MM.1S (cell line): ENCODE measurements around the gene TTLL10.

Experiments used
- EZH2 ChIP-seq: fragments of 300-600 bp; sonication (generic); optimal IDR thresholded peaks from 2 replicates; pipeline ENCODE3; 2017; ENCODE audit warnings: low read depth, mild to moderate bottlenecking, antibody characterized with exemption, low read length, mixed read lengths
- EZH2phosphoT487 ChIP-seq: fragments of 300-600 bp; sonication (generic); IDR thresholded peaks from 2 replicates; pipeline ENCODE4 v1.6.1; 2018; ENCODE audit warnings: antibody characterized with exemption, low read length
- TF ChIP-seq, protein P1 (sequence below): fragments of 300-600 bp; sonication (generic); IDR thresholded peaks from 2 replicates; pipeline ENCODE4 v1.5.1; 2016; ENCODE audit warnings: antibody characterized with exemption, low read length, mixed read lengths

DNA sequence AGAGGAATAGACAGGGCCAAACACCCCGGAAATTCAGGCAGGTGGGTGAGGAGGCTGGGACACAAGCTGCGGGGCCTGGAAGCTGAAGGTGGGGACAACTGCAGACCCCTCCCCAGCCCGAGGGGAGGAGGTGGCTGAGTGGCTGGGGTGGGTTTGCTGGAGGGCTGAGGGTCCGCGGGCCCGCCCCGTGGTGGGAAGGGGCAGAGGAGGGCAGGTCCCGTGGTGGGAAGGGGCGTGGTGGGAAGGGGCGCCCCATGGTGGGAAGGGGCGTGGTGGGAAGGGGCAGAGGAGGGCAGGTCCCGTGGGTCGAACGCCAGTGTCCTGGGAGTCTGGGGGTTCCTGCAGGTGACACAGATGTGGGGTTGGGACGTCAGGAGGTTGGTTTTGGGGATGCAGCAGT, 24.3 kb upstream of the TTLL10 start:
- TF ChIP-seq, protein P1, sequence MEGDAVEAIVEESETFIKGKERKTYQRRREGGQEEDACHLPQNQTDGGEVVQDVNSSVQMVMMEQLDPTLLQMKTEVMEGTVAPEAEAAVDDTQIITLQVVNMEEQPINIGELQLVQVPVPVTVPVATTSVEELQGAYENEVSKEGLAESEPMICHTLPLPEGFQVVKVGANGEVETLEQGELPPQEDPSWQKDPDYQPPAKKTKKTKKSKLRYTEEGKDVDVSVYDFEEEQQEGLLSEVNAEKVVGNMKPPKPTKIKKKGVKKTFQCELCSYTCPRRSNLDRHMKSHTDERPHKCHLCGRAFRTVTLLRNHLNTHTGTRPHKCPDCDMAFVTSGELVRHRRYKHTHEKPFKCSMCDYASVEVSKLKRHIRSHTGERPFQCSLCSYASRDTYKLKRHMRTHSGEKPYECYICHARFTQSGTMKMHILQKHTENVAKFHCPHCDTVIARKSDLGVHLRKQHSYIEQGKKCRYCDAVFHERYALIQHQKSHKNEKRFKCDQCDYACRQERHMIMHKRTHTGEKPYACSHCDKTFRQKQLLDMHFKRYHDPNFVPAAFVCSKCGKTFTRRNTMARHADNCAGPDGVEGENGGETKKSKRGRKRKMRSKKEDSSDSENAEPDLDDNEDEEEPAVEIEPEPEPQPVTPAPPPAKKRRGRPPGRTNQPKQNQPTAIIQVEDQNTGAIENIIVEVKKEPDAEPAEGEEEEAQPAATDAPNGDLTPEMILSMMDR = no peak
- TF ChIP-seq EZH2phosphoT487 (no peak), EZH2 (no peak)
